GM10266 (cell line): ENCODE measurements around the gene ZBTB1.

ENCODE experiments used
- DNase-seq: peaks from one replicate; pipeline ENCODE4 v3.0.0; 2012; ENCODE audit errors: extremely low spot score
- CTCF ChIP-seq: IDR thresholded peaks from 2 replicates; pipeline ENCODE4 v1.5.1; 2012; ENCODE audit warnings: mild to moderate bottlenecking, low read depth; ENCODE audit not compliant: control insufficient read depth, insufficient read depth; ENCODE audit errors: missing control alignments

Gene ZBTB1

GRCh38 chr14:64504310-64504896 is at the start of gene ZBTB1:
Gene ZBTB1 (plus strand): TSS chr14:64504770. CDS start chr14:64521505, 16,735 bp downstream.
- DNase-seq, result peak; percentile 69
- no peak for TF ChIP-seq CTCF

- DNase-seq, result no peak
- no peak for TF ChIP-seq CTCF
Measured at GRCh38 chr14:64459405-64460136, 45.0 kb upstream of the ZBTB1 start.

- no peak for TF ChIP-seq CTCF
- no peak for DNase-seq
Measured at GRCh38 chr14:64461221-64461620, 43.3 kb upstream of the ZBTB1 start.

- peak; percentile 32 for DNase-seq
Measured at GRCh38 chr14:64463195-64463594, 41.4 kb upstream of the ZBTB1 start.

GRCh38 chr14:64463873-64464272 is 40.7 kb upstream of the ZBTB1 start:
- no peak for TF ChIP-seq CTCF
- DNase-seq, result no peak

More at GRCh38 chr14:64463195-64463594, 41.4 kb upstream of the ZBTB1 start:
- TF ChIP-seq CTCF, result no peak

- TF ChIP-seq CTCF, result no peak
- peak; percentile 29 for DNase-seq
Measured at GRCh38 chr14:64464651-64465050, 39.9 kb upstream of the ZBTB1 start.

- DNase-seq, result peak; percentile 77
- TF ChIP-seq CTCF, result peak; percentile 20
Measured at GRCh38 chr14:64465191-64465822, 39.3 kb upstream of the ZBTB1 start, which contains the start of gene AKAP5. Gene AKAP5 (plus strand): TSS chr14:64465499. CDS start chr14:64468395, 2,896 bp downstream.
